IMR-90 (cell line): Measurements from ENCODE around the gene SMYD4. TPM values are rescaled to one million over a fixed set of nuclear protein-coding genes. Genes with fewer than 3 reads are reported as not detected.

Experiments
- ATAC-seq: fragments of 200-7000 bp; cut with Tn5 transposase; 2 replicates; pipeline ENCODE4 v1.9.1; 2020; ENCODE audit warnings: low read depth, mild to moderate bottlenecking, moderate library complexity
- BruUV-seq: library from RNA; stranded (reverse); fragments of 400-500 nt; replicated peaks from 2 replicates; lab custom pipeline; 2021; lab: Mats Ljungman, UMichigan
- CTCF ChIA-PET: fragments of 300-600 bp; formaldehyde crosslinking; extraction: SDS; loops from one replicate; lab custom pipeline; 2021; ENCODE audit warnings: antibody characterized with exemption; lab: Yijun Ruan, JAX
- POLR2A ChIA-PET: fragments of 300-600 bp; sonication (Branson Sonifier 250); formaldehyde crosslinking; loops from one replicate; lab custom pipeline; 2022; ENCODE audit warnings: antibody characterized with exemption; ENCODE audit not compliant: unreplicated experiment; lab: Charles Lee
- DNase-seq: peaks from one replicate; pipeline ENCODE4 v3.0.0; 2013
- H2AFZ ChIP-seq: replicated peaks from 2 replicates; pipeline ENCODE3; 2013; ENCODE audit warnings: low read length, mild to moderate bottlenecking; ENCODE audit not compliant: poor library complexity
- H2AK5ac ChIP-seq: 2 replicates; pipeline ENCODE4 v1.6.1; 2013; ENCODE audit warnings: low read depth, low read length, inconsistent platforms
- H2AK9ac ChIP-seq: replicated peaks from 2 replicates; pipeline ENCODE3; 2013; ENCODE audit warnings: mild to moderate bottlenecking, low read depth, low read length, moderate library complexity; ENCODE audit not compliant: poor library complexity
- H2BK120ac ChIP-seq: 2 replicates; pipeline ENCODE4 v1.6.1; 2013; ENCODE audit warnings: low read depth, low read length, inconsistent platforms
- H2BK15ac ChIP-seq: 3 replicates; pipeline ENCODE4 v1.6.1; 2013; ENCODE audit warnings: low read depth, low read length, inconsistent platforms
- H2BK20ac ChIP-seq: 2 replicates; pipeline ENCODE4 v1.6.1; 2013; ENCODE audit warnings: low read depth, mild to moderate bottlenecking, inconsistent platforms, low read length, moderate library complexity
- H2BK5ac ChIP-seq: 2 replicates; pipeline ENCODE4 v1.6.1; 2013; ENCODE audit warnings: mild to moderate bottlenecking, low read depth, low read length, inconsistent platforms; ENCODE audit not compliant: poor library complexity, severe bottlenecking
- H3K14ac ChIP-seq: replicated peaks from 2 replicates; pipeline ENCODE4 v1.6.1; 2013; ENCODE audit warnings: low read depth, low read length, inconsistent platforms
- H3K18ac ChIP-seq: 2 replicates; pipeline ENCODE4 v1.6.1; 2013; ENCODE audit warnings: low read depth, low read length, control low read depth
- H3K23ac ChIP-seq: 2 replicates; pipeline ENCODE4 v1.6.1; 2013; ENCODE audit warnings: low read depth, low read length, inconsistent platforms
- H3K27ac ChIP-seq: 2 replicates; pipeline ENCODE4 v1.5.1; 2013; ENCODE audit warnings: mild to moderate bottlenecking, control low read depth, low read length; ENCODE audit not compliant: insufficient read depth
- H3K27me3 ChIP-seq: 2 replicates; pipeline ENCODE4 v1.6.1; 2013; ENCODE audit warnings: low read length; ENCODE audit not compliant: control insufficient read depth, insufficient read depth
- H3K36me3 ChIP-seq: 2 replicates; pipeline ENCODE4 v1.6.1; 2013; ENCODE audit warnings: low read length, mixed read lengths; ENCODE audit not compliant: control insufficient read depth, insufficient read depth
- H3K4ac ChIP-seq: 2 replicates; pipeline ENCODE4 v1.6.1; 2013; ENCODE audit warnings: low read depth, low read length, inconsistent platforms
- H3K4me1 ChIP-seq: 2 replicates; pipeline ENCODE4 v1.6.1; 2013; ENCODE audit warnings: low read length, mixed read lengths; ENCODE audit not compliant: control insufficient read depth, insufficient read depth
- H3K4me2 ChIP-seq: 2 replicates; pipeline ENCODE4 v1.6.1; 2013; ENCODE audit warnings: low read depth, mild to moderate bottlenecking, control low read depth, low read length, moderate library complexity
- H3K4me3 ChIP-seq: 2 replicates; pipeline ENCODE4 v1.5.1; 2013; ENCODE audit warnings: low read depth, mild to moderate bottlenecking, control low read depth, low read length, moderate library complexity; ENCODE audit not compliant: insufficient read depth
- H3K56ac ChIP-seq: 2 replicates; pipeline ENCODE4 v1.6.1; 2013; ENCODE audit warnings: low read length, inconsistent platforms; ENCODE audit not compliant: insufficient read depth; ENCODE audit errors: extremely low read depth
- H3K79me1 ChIP-seq, 2 experiments: 2 replicates each; pipeline ENCODE4 v1.6.1; 2013; ENCODE audit warnings: low read length in 2 of 2, inconsistent platforms in 1 of 2, low read depth in 1 of 2
- H3K9ac ChIP-seq: 2 replicates; pipeline ENCODE4 v1.6.1; 2013; ENCODE audit warnings: low read depth, low read length, control low read depth
- H3K9me1 ChIP-seq: 2 replicates; pipeline ENCODE4 v1.6.1; 2013; ENCODE audit warnings: low read length, inconsistent platforms; ENCODE audit not compliant: insufficient read depth
- H3K9me3 ChIP-seq: 2 replicates; pipeline ENCODE4 v1.6.1; 2013; ENCODE audit warnings: low read length; ENCODE audit not compliant: control insufficient read depth, insufficient read depth
- H4K20me1 ChIP-seq: 2 replicates; pipeline ENCODE4 v1.6.1; 2013; ENCODE audit warnings: low read length, inconsistent platforms; ENCODE audit not compliant: insufficient read depth
- H4K5ac ChIP-seq: 2 replicates; pipeline ENCODE4 v1.6.1; 2013; ENCODE audit warnings: mild to moderate bottlenecking, low read depth, low read length, control low read depth
- H4K8ac ChIP-seq, 2 experiments: 2 replicates each; pipeline ENCODE4 v1.6.1; 2013; ENCODE audit warnings: low read depth in 2 of 2, low read length in 2 of 2, control low read depth in 1 of 2, inconsistent platforms in 1 of 2
- H4K91ac ChIP-seq: 2 replicates; pipeline ENCODE4 v1.6.1; 2013; ENCODE audit warnings: low read depth, low read length, inconsistent platforms; ENCODE audit not compliant: insufficient read depth
- CEBPB ChIP-seq: IDR thresholded peaks from 2 replicates; pipeline ENCODE4 v1.6.1; 2012; ENCODE audit warnings: low read depth, low read length, improper control_type of control experiment
- CHD1 ChIP-seq: IDR thresholded peaks from 2 replicates; pipeline ENCODE4 v1.6.1; 2012; ENCODE audit warnings: low read depth, low read length, improper control_type of control experiment
- CTCF ChIP-seq: conservative IDR thresholded peaks from 2 replicates; pipeline ENCODE4 v1.5.1; 2012; ENCODE audit warnings: mild to moderate bottlenecking, low read depth, low read length, improper control_type of control experiment
- ELK1 ChIP-seq: fragments of 150-350 bp; IDR thresholded peaks from 2 replicates; pipeline ENCODE4 v1.6.1; 2016; ENCODE audit warnings: low read depth, mild to moderate bottlenecking, low read length, moderate library complexity, borderline replicate concordance
- FOS ChIP-seq: fragments of 150-350 bp; IDR thresholded peaks from 2 replicates; pipeline ENCODE4 v1.6.1; 2016; ENCODE audit warnings: low read depth, low read length
- MAFK ChIP-seq: IDR thresholded peaks from 2 replicates; pipeline ENCODE4 v1.6.1; 2012; ENCODE audit warnings: low read depth, low read length, improper control_type of control experiment
- MAZ ChIP-seq: IDR thresholded peaks from 2 replicates; pipeline ENCODE4 v1.6.1; 2012; ENCODE audit warnings: low read depth, mild to moderate bottlenecking, low read length, improper control_type of control experiment, moderate library complexity, borderline replicate concordance
- NFE2L2 ChIP-seq: fragments of 150-350 bp; IDR thresholded peaks from 2 replicates; pipeline ENCODE4 v1.6.1; 2016; ENCODE audit warnings: low read depth, mild to moderate bottlenecking, low read length
- POLR2A ChIP-seq: IDR thresholded peaks from 2 replicates; pipeline ENCODE4 v1.6.1; 2012; ENCODE audit warnings: mild to moderate bottlenecking, low read depth, low read length
- RAD21 ChIP-seq: IDR thresholded peaks from 2 replicates; pipeline ENCODE4 v1.6.1; 2012; ENCODE audit warnings: low read length, improper control_type of control experiment
- RFX5 ChIP-seq: IDR thresholded peaks from 2 replicates; pipeline ENCODE4 v1.8.0; 2012; ENCODE audit warnings: low read depth, mild to moderate bottlenecking, low read length, moderate library complexity
- SMC3 ChIP-seq: fragments of 150-350 bp; IDR thresholded peaks from 2 replicates; pipeline ENCODE4 v1.6.1; 2016; ENCODE audit warnings: low read depth, mild to moderate bottlenecking, antibody characterized with exemption, low read length, moderate library complexity
- WGBS, 2 experiments: methylation state at CpG; one replicate each; pipeline versions ENCODE4 v1.1.5 to v1.1.7; 2013; ENCODE audit warnings: missing lambda C conversion rate in 2 of 2; ENCODE audit not compliant: insufficient read length in 1 of 2; ENCODE audit errors: extremely low coverage in 2 of 2; 5-methylcytosine and 5-hydroxymethylcytosine counted together
- dilution Hi-C: fragments of 300-500 bp; cut with HindIII; formaldehyde crosslinking; loops from one replicate; pipeline ENCODE4 v1.14.3; 2018; ENCODE audit warnings: low sequenced_read_pairs; ENCODE audit not compliant: unreplicated experiment
- in situ Hi-C: fragments of 300-500 bp; cut with MboI; formaldehyde crosslinking; loops from 3 replicates; pipeline ENCODE4 v1.14.3; 2019; ENCODE audit warnings: low sequenced_read_pairs, inconsistent platforms, mixed read lengths
- intact Hi-C: fragments of 100-400 bp; cut with micrococcal nuclease; formaldehyde crosslinking; loops from 2 replicates; pipeline ENCODE4 v1.10.0; 2022
- polyA plus RNA-seq, 3 experiments: library from polyadenylated mRNA; depleted of rRNA; stranded (reverse); fragments of >200 nt; gene quantifications; 2 replicates each; pipeline ENCODE4 v1.2.3, GENCODE V29; 2012; ENCODE audit warnings: low replicate concordance in 1 of 3
- total RNA-seq: library from RNA; depleted of rRNA; stranded (reverse); fragments of >200 nt; gene quantifications from 2 replicates; pipeline ENCODE4 v1.2.3, GENCODE V29; 2012

SMYD4 gene
- total and polyA plus RNA-seq, 2 of the 4 experiments (the other 2 are of a cell fraction): 5.3 to 7.2 TPM

DNA sequence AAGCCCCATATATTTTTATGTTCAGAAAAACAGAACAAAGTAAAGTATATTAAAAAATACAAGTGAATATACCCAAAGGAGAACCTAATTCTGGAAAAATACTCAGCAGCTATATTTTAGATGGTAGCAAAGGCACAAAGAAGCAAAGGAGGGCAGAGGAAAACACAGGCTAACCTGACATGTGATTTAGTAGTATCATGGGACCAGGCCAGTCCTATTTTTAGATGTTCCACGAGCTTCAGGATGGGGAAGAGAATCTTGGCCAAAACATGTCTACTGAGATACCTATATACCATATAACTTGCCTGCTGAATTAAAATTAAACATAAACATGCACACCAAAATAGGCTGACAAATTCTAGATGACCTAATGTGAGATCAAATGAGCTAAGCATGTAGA is 32.9 kb downstream of the SMYD4 start:
- in situ Hi-C loops (no loop called here), dilution Hi-C loops (no loop called here), intact Hi-C loops (no loop called here)
- Histone ChIP-seq H2AK9ac (no peak overlapping the region), H3K4me2 (no peak overlapping the region), H3K4me3 (no peak overlapping the region), H4K20me1 (no peaks in the 10 kb centered on the region), H2AK5ac (no peak overlapping the region), H3K23ac (no peak overlapping the region), H3K56ac (no peak overlapping the region), H3K36me3 (peaks cover 21% of the 10 kb centered on the region), H3K9me3 (no peaks in the 10 kb centered on the region), H2BK5ac (no peak overlapping the region), H3K4ac (no peak overlapping the region), H3K9ac (no peak overlapping the region), H3K14ac (no peak overlapping the region), H2BK20ac (no peak overlapping the region), H2BK120ac (no peak overlapping the region), H4K5ac (no peak overlapping the region), H3K27ac (no peak overlapping the region), H2AFZ (no peak overlapping the region), H3K27me3 (no peaks in the 10 kb centered on the region), H3K4me1 (0 out of 2 replicates have a peak, but pooled peaks cover 1% of the 10 kb centered on the region), H4K8ac (no peak overlapping the region), H2BK15ac (no peak overlapping the region), H3K18ac (no peak overlapping the region), H4K91ac (no peak overlapping the region), H3K79me1 (peaks cover 5 to 18% of the 10 kb centered on the region in 2 experiments; a peak in 3 of 4 replicates), H3K9me1 (no peaks in the 10 kb centered on the region)
- TF ChIP-seq CTCF (no peak), ELK1 (no peak), MAFK (no peak), NFE2L2 (no peak), POLR2A (no peak), MAZ (no peak), RFX5 (no peak), RAD21 (no peak), FOS (no peak), SMC3 (no peak), CHD1 (no peak), CEBPB (no peak)
- no peak for DNase-seq
- no TSS peak for BruUV-seq
- ChIA-PET POLR2A (no interaction called here), CTCF (interaction anchor here (0.6 kb wide), 2 partner anchors 20 to 27 kb away, joined by 3 to 5 read pairs; no protein-coding TSS in a partner anchor)
- ATAC-seq: no peak
- WGBS, 2 experiments: no CpG with 5 or more reads among the region's 1 CpG
